SK-N-SH treated with all-trans-retinoic acid at 6 μM for 48 hours (cell line): ENCODE measurements around the gene SHB.

Experiments
- ATAC-seq: fragments of 200-7000 bp; cut with Tn5 transposase; 3 replicates; pipeline ENCODE4 v1.9.1; 2020; ENCODE audit warnings: mild to moderate bottlenecking, moderate library complexity
- ARNTL ChIP-seq: fragments of 450-650 bp; formaldehyde crosslinking; IDR thresholded peaks from 2 replicates; pipeline ENCODE4 v1.5.0; 2020; ENCODE audit warnings: low read depth, mild to moderate bottlenecking, moderate library complexity, borderline replicate concordance
- BACH2 ChIP-seq: fragments of 250-450 bp; sonication (Bioruptor Pico); IDR thresholded peaks from 2 replicates; pipeline ENCODE4 v1.9.0; 2021; ENCODE audit warnings: mild to moderate bottlenecking, borderline replicate concordance
- CREB5 ChIP-seq: fragments of 250-450 bp; sonication (Bioruptor Pico); IDR thresholded peaks from 2 replicates; pipeline ENCODE4 v1.5.1; 2020; ENCODE audit warnings: low read depth, mild to moderate bottlenecking, moderate library complexity
- CSDC2 ChIP-seq: fragments of 250-450 bp; sonication (Bioruptor Pico); IDR thresholded peaks from 2 replicates; pipeline ENCODE4 v1.5.0; 2020; ENCODE audit warnings: mild to moderate bottlenecking, moderate library complexity
- ESRRG ChIP-seq: fragments of 250-450 bp; sonication (Bioruptor Pico); IDR thresholded peaks from 2 replicates; pipeline ENCODE4 v1.6.1; 2021; ENCODE audit warnings: mild to moderate bottlenecking
- GLIS3 ChIP-seq: fragments of 250-450 bp; sonication (Bioruptor Pico); IDR thresholded peaks from 2 replicates; pipeline ENCODE4 v1.5.0; 2020; ENCODE audit warnings: mild to moderate bottlenecking, moderate library complexity
- ISL1 ChIP-seq: fragments of 250-450 bp; sonication (Bioruptor Pico); IDR thresholded peaks from 2 replicates; pipeline ENCODE4 v2.1.2; 2022; ENCODE audit warnings: mild to moderate bottlenecking, moderate library complexity
- OSR1 ChIP-seq: fragments of 250-450 bp; sonication (Bioruptor Pico); IDR thresholded peaks from 2 replicates; pipeline ENCODE4 v1.8.0; 2022; ENCODE audit warnings: moderate library complexity, mild to moderate bottlenecking, inconsistent platforms
- PPARA ChIP-seq: fragments of 250-450 bp; sonication (Bioruptor Pico); IDR thresholded peaks from 2 replicates; pipeline ENCODE4 v1.5.0; 2020; ENCODE audit warnings: mild to moderate bottlenecking, borderline replicate concordance
- RARB ChIP-seq: fragments of 250-450 bp; sonication (Bioruptor Pico); IDR thresholded peaks from 2 replicates; pipeline ENCODE4 v1.8.0; 2021; ENCODE audit warnings: mild to moderate bottlenecking, moderate library complexity
- SNAI2 ChIP-seq: fragments of 250-450 bp; sonication (Bioruptor Pico); IDR thresholded peaks from 2 replicates; pipeline ENCODE4 v1.5.0; 2020; ENCODE audit warnings: mild to moderate bottlenecking, moderate library complexity
- TCF4 ChIP-seq: fragments of 250-450 bp; sonication (Bioruptor Pico); IDR thresholded peaks from 2 replicates; pipeline ENCODE4 v1.8.0; 2021; ENCODE audit warnings: mild to moderate bottlenecking, moderate library complexity, borderline replicate concordance
- TOX ChIP-seq: fragments of 250-450 bp; sonication (Bioruptor Pico); IDR thresholded peaks from 2 replicates; pipeline ENCODE4 v1.8.0; 2021; ENCODE audit warnings: mild to moderate bottlenecking, moderate library complexity, borderline replicate concordance
- ZC3H10 ChIP-seq: fragments of 250-450 bp; sonication (Bioruptor Pico); IDR thresholded peaks from 2 replicates; pipeline ENCODE4 v1.5.1; 2021; ENCODE audit warnings: mild to moderate bottlenecking, moderate library complexity
- ZFP3 ChIP-seq: fragments of 250-450 bp; sonication (Bioruptor Pico); IDR thresholded peaks from 2 replicates; pipeline ENCODE4 v1.5.0; 2020; ENCODE audit warnings: mild to moderate bottlenecking, moderate library complexity
- ZFP30 ChIP-seq: fragments of 450-650 bp; formaldehyde crosslinking; IDR thresholded peaks from 2 replicates; pipeline ENCODE4 v1.5.0; 2022; ENCODE audit warnings: mild to moderate bottlenecking, moderate library complexity
- ZNF565 ChIP-seq: fragments of 450-650 bp; formaldehyde crosslinking; conservative IDR thresholded peaks from 2 replicates; pipeline ENCODE4 v1.5.0; 2020; ENCODE audit warnings: low read depth, mild to moderate bottlenecking, moderate library complexity
- ZNF70 ChIP-seq: fragments of 450-650 bp; formaldehyde crosslinking; IDR thresholded peaks from 2 replicates; pipeline ENCODE4 v1.5.0; 2020; ENCODE audit warnings: mild to moderate bottlenecking, moderate library complexity
- ZNF8 ChIP-seq: fragments of 450-650 bp; formaldehyde crosslinking; IDR thresholded peaks from 2 replicates; pipeline ENCODE4 v1.5.0; 2020; ENCODE audit warnings: mild to moderate bottlenecking, moderate library complexity
- TF ChIP-seq, protein P1 (sequence below): fragments of 250-450 bp; sonication (Bioruptor Pico); IDR thresholded peaks from 2 replicates; pipeline ENCODE4 v1.5.1; 2021; ENCODE audit warnings: mild to moderate bottlenecking, moderate library complexity
- TF ChIP-seq, protein P2 (sequence below): fragments of 250-450 bp; sonication (Bioruptor Pico); IDR thresholded peaks from 2 replicates; pipeline ENCODE4 v1.8.0; 2021; ENCODE audit warnings: low read depth, mild to moderate bottlenecking, moderate library complexity, borderline replicate concordance
- TF ChIP-seq, protein P3 (sequence below): fragments of 250-450 bp; sonication (Bioruptor Pico); IDR thresholded peaks from 2 replicates; pipeline ENCODE4 v1.8.0; 2020; ENCODE audit warnings: mild to moderate bottlenecking, moderate library complexity, borderline replicate concordance

SHB gene

GRCh38 chr9:37958154-37958553 is 110.9 kb downstream of the SHB start:
- no peak for TF ChIP-seq TCF4 (CRISPR knock-in tag)
- no peak for ATAC-seq

DNA sequence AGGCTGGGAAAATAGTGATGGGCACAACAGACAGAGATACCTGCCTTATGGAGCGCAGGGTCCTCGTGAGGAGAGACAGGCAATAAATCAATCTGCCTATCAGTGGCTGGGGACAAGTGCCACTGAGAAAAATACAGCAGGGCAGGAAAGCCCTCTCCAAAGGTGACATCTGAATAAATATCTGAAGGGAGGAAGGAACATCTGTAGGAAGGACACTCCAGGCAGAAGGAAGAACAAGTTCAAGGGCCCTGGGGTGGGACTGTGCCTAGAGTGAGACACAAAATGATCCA is 111.4 kb downstream of the SHB start:
- TF ChIP-seq TOX (CRISPR knock-in tag): no peak
- no peak for TF ChIP-seq RARB (CRISPR knock-in tag)
- no peak for TF ChIP-seq CREB5 (CRISPR knock-in tag)
- no peak for TF ChIP-seq ZFP3 (CRISPR knock-in tag)
- TF ChIP-seq ZNF70 (CRISPR knock-in tag): no peak
- TF ChIP-seq ZC3H10 (CRISPR knock-in tag): no peak
- TF ChIP-seq, protein P1, sequence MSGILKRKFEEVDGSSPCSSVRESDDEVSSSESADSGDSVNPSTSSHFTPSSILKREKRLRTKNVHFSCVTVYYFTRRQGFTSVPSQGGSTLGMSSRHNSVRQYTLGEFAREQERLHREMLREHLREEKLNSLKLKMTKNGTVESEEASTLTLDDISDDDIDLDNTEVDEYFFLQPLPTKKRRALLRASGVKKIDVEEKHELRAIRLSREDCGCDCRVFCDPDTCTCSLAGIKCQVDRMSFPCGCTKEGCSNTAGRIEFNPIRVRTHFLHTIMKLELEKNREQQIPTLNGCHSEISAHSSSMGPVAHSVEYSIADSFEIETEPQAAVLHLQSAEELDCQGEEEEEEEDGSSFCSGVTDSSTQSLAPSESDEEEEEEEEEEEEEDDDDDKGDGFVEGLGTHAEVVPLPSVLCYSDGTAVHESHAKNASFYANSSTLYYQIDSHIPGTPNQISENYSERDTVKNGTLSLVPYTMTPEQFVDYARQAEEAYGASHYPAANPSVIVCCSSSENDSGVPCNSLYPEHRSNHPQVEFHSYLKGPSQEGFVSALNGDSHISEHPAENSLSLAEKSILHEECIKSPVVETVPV (CRISPR knock-in tag): no peak
- no peak for TF ChIP-seq ISL1 (CRISPR knock-in tag)
- TF ChIP-seq ZFP30 (CRISPR knock-in tag): no peak
- no peak for TF ChIP-seq OSR1 (CRISPR knock-in tag)
- TF ChIP-seq CSDC2 (CRISPR knock-in tag): no peak
- no peak for TF ChIP-seq ESRRG (CRISPR knock-in tag)
- no peak for TF ChIP-seq ZNF565
- TF ChIP-seq GLIS3 (CRISPR knock-in tag): no peak
- TF ChIP-seq TCF4 (CRISPR knock-in tag): no peak
- TF ChIP-seq, protein P2, sequence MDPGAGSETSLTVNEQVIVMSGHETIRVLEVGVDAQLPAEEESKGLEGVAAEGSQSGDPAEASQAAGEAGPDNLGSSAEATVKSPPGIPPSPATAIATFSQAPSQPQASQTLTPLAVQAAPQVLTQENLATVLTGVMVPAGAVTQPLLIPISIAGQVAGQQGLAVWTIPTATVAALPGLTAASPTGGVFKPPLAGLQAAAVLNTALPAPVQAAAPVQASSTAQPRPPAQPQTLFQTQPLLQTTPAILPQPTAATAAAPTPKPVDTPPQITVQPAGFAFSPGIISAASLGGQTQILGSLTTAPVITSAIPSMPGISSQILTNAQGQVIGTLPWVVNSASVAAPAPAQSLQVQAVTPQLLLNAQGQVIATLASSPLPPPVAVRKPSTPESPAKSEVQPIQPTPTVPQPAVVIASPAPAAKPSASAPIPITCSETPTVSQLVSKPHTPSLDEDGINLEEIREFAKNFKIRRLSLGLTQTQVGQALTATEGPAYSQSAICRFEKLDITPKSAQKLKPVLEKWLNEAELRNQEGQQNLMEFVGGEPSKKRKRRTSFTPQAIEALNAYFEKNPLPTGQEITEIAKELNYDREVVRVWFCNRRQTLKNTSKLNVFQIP (CRISPR knock-in tag): no peak
- TF ChIP-seq BACH2 (CRISPR knock-in tag): no peak
- TF ChIP-seq, protein P3, sequence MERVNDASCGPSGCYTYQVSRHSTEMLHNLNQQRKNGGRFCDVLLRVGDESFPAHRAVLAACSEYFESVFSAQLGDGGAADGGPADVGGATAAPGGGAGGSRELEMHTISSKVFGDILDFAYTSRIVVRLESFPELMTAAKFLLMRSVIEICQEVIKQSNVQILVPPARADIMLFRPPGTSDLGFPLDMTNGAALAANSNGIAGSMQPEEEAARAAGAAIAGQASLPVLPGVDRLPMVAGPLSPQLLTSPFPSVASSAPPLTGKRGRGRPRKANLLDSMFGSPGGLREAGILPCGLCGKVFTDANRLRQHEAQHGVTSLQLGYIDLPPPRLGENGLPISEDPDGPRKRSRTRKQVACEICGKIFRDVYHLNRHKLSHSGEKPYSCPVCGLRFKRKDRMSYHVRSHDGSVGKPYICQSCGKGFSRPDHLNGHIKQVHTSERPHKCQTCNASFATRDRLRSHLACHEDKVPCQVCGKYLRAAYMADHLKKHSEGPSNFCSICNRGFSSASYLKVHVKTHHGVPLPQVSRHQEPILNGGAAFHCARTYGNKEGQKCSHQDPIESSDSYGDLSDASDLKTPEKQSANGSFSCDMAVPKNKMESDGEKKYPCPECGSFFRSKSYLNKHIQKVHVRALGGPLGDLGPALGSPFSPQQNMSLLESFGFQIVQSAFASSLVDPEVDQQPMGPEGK (CRISPR knock-in tag): no peak
- no peak for ATAC-seq

DNA sequence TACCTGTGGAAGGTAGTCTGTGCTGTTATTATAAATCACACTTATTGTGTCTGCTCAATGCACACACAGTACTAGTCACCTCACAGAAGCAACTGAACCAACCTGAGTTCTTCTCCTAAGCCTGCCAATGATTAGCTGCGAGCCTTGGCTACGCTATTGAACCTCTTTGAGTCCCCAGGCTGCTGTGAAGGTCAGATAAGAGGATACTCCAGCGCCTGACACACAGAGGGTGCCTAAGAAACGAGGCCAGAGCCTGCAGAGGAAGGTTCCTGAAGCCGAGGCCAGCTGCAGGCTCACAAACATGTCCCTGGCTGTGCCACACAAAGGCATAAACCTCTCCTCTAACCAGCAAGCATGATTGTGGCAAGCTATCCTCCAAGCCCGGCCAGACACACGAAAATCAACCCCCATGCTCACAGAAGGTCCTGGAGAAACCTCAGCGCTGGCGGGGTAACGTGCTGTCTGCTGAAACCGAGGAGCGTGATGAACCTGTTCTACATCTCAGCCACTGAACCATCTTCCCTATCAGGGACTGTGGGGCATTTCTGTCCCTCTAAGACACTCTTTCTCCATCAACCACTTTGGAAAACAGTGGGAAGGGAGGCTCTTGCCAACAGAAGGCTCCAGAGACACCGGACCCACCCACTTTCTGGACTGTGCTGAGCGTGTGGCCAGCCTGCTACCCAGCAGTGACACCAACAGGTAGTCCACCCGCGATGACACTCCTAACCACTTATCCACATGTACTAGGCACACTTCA is 111.9 kb downstream of the SHB start:
- ATAC-seq: no peak
- TF ChIP-seq ZNF70 (CRISPR knock-in tag) (no peak), CSDC2 (CRISPR knock-in tag) (no peak), ZC3H10 (CRISPR knock-in tag) (no peak), ISL1 (CRISPR knock-in tag) (no peak), ESRRG (CRISPR knock-in tag) (no peak), ZFP3 (CRISPR knock-in tag) (no peak), GLIS3 (CRISPR knock-in tag) (no peak), SNAI2 (CRISPR knock-in tag) (no peak), OSR1 (CRISPR knock-in tag) (no peak), TCF4 (CRISPR knock-in tag) (no peak), TOX (CRISPR knock-in tag) (no peak), CREB5 (CRISPR knock-in tag) (no peak), ARNTL (CRISPR knock-in tag) (no peak), ZNF8 (CRISPR knock-in tag) (no peak), PPARA (no peak)
- TF ChIP-seq, protein P2 (CRISPR knock-in tag): no peak
- TF ChIP-seq, protein P1 (CRISPR knock-in tag): no peak
